Neural cell (in vitro differentiated cells): ENCODE data around the gene DNAH7. TPM values are rescaled to one million over a fixed set of nuclear protein-coding genes. Genes with fewer than 3 reads are reported as not detected.

Experiments
- H2AFZ ChIP-seq: fragments of 200-600, 300-800 bp; sonication (generic), shearing (Covaris generic); 2 replicates; pipeline ENCODE4 v1.6.0; 2014; ENCODE audit warnings: low read depth, mild to moderate bottlenecking, antibody characterized with exemption, low read length, moderate library complexity
- H3F3A ChIP-seq: fragments of 200-600 bp; shearing (Covaris generic); 2 replicates; pipeline ENCODE4 v1.6.1; 2016; ENCODE audit warnings: mild to moderate bottlenecking, moderate library complexity, mixed read lengths, antibody characterized with exemption, low read length; ENCODE audit not compliant: insufficient read depth, poor library complexity, severe bottlenecking
- H3K27ac ChIP-seq: fragments of 200-600, 300-800 bp; sonication (generic), shearing (Covaris generic); 2 replicates; pipeline ENCODE4 v1.5.1; 2014; ENCODE audit warnings: mild to moderate bottlenecking, low read length, moderate library complexity
- H3K27me3 ChIP-seq: fragments of 300-800, 200-600 bp; sonication (generic), shearing (Covaris generic); 2 replicates; pipeline ENCODE4 v1.6.0; 2014; ENCODE audit warnings: mild to moderate bottlenecking, low read depth, low read length, moderate library complexity; ENCODE audit not compliant: insufficient read depth
- H3K36me3 ChIP-seq: fragments of 300-800, 200-600 bp; sonication (generic), shearing (Covaris generic); 2 replicates; pipeline ENCODE4 v1.5.1; 2014; ENCODE audit warnings: mild to moderate bottlenecking, antibody characterized with exemption, low read length, moderate library complexity; ENCODE audit not compliant: insufficient read depth
- H3K4me2 ChIP-seq: fragments of 300-800, 200-600 bp; sonication (generic), shearing (Covaris generic); 2 replicates; pipeline ENCODE4 v1.6.0; 2014; ENCODE audit warnings: mild to moderate bottlenecking, low read length
- H3K4me3 ChIP-seq: fragments of 300-800, 200-600 bp; sonication (generic), shearing (Covaris generic); 2 replicates; pipeline ENCODE4 v1.5.1; 2014; ENCODE audit warnings: mild to moderate bottlenecking, low read length, moderate library complexity
- H3K79me2 ChIP-seq: fragments of 200-600 bp; shearing (Covaris generic); replicated peaks from 2 replicates; pipeline ENCODE4 v1.6.0; 2014; ENCODE audit warnings: mild to moderate bottlenecking, low read length, moderate library complexity; ENCODE audit not compliant: insufficient read depth
- H3K9ac ChIP-seq: fragments of 300-800, 200-600 bp; sonication (generic), shearing (Covaris generic); 2 replicates; pipeline ENCODE4 v1.6.1; 2016; ENCODE audit warnings: mild to moderate bottlenecking, low read length, mixed read lengths
- H3K9me2 ChIP-seq: fragments of 200-600 bp; shearing (Covaris generic); 2 replicates; pipeline ENCODE4 v1.6.1; 2016; ENCODE audit warnings: mild to moderate bottlenecking, low read length, mixed read lengths; ENCODE audit not compliant: insufficient read depth
- H3K9me3 ChIP-seq: fragments of 200-600, 300-800 bp; sonication (generic), shearing (Covaris generic); 2 replicates; pipeline ENCODE4 v1.6.1; 2016; ENCODE audit warnings: mild to moderate bottlenecking, mixed run types, low read length, moderate library complexity, mixed read lengths
- H4K20me1 ChIP-seq: fragments of 200-600 bp; shearing (Covaris generic); 2 replicates; pipeline ENCODE4 v1.6.1; 2016; ENCODE audit warnings: mild to moderate bottlenecking, mixed run types; ENCODE audit not compliant: insufficient read depth
- EP300 ChIP-seq: fragments of 450-650 bp; conservative IDR thresholded peaks from 2 replicates; pipeline ENCODE4 v1.6.1; 2014; ENCODE audit warnings: antibody characterized with exemption, mild to moderate bottlenecking, moderate library complexity; ENCODE audit not compliant: poor library complexity, severe bottlenecking
- EZH2 ChIP-seq: fragments of 200-600, 300-800 bp; shearing (Covaris generic), sonication (generic); IDR thresholded peaks from 2 replicates; pipeline ENCODE4 v1.6.1; 2014; ENCODE audit warnings: antibody characterized with exemption, low read length, borderline replicate concordance, mild to moderate bottlenecking; ENCODE audit not compliant: insufficient read depth, poor library complexity, severe bottlenecking
- MXI1 ChIP-seq: fragments of 450-650 bp; conservative IDR thresholded peaks from 2 replicates; pipeline ENCODE4 v1.6.1; 2014; ENCODE audit warnings: antibody characterized with exemption, mild to moderate bottlenecking; ENCODE audit not compliant: poor library complexity, severe bottlenecking
- POLR2AphosphoS5 ChIP-seq: IDR thresholded peaks from 2 replicates; pipeline ENCODE4 v1.6.1; 2012
- RAD21 ChIP-seq: fragments of 450-650 bp; conservative IDR thresholded peaks from 2 replicates; pipeline ENCODE4 v1.6.1; 2014; ENCODE audit warnings: antibody characterized with exemption, mild to moderate bottlenecking, moderate library complexity
- SMC3 ChIP-seq: fragments of 450-650 bp; conservative IDR thresholded peaks from 2 replicates; pipeline ENCODE4 v1.6.1; 2014; ENCODE audit warnings: antibody characterized with exemption, mild to moderate bottlenecking, moderate library complexity; ENCODE audit not compliant: poor library complexity
- TAF1 ChIP-seq: IDR thresholded peaks from 2 replicates; pipeline ENCODE4 v1.6.1; 2012; ENCODE audit warnings: low read depth
- polyA plus RNA-seq: library from polyadenylated mRNA; depleted of rRNA; stranded (reverse); fragments of >200 nt; gene quantifications from 2 replicates; pipeline ENCODE4 v1.2.3, GENCODE V29; 2014
- TF ChIP-seq, protein P1 (sequence below): fragments of 450-650 bp; IDR thresholded peaks from 2 replicates; pipeline ENCODE4 v1.5.1; 2014; ENCODE audit warnings: antibody characterized with exemption, mild to moderate bottlenecking, moderate library complexity; ENCODE audit not compliant: poor library complexity, severe bottlenecking
- TF ChIP-seq, protein P2 (sequence below): IDR thresholded peaks from 2 replicates; pipeline ENCODE4 v1.6.1; 2012; ENCODE audit warnings: borderline replicate concordance

The DNAH7 gene
- polyA plus RNA-seq, 1 donor from 2014 or later = 0.67 TPM

DNA sequence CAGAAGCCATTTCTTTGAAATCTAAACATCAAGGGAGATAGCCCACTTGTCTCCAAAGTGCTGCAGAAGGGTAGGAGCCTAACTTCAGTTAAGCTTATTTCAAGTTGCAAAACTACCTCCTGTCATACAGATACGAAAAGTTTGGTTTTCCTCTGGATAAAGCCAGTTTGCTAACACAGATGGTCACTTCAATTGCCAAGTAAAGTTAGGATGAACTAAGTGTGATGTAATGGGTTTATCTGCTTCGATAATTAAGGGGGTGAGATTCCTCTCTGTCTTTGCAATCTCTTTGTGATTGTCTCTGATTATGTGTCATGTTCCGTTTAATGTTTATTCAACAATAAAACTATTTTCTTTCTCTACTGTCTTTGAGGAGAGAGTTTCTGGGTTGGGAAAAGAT lies 255.2 kb downstream of the DNAH7 start:
- H4K20me1 ChIP-seq = no peaks in the 10 kb centered on the region
- no peak overlapping the region for H3K4me3 ChIP-seq
- H3K9me2 ChIP-seq = no peaks in the 10 kb centered on the region
- no peak overlapping the region for H3K9ac ChIP-seq
- TF ChIP-seq, protein P1, sequence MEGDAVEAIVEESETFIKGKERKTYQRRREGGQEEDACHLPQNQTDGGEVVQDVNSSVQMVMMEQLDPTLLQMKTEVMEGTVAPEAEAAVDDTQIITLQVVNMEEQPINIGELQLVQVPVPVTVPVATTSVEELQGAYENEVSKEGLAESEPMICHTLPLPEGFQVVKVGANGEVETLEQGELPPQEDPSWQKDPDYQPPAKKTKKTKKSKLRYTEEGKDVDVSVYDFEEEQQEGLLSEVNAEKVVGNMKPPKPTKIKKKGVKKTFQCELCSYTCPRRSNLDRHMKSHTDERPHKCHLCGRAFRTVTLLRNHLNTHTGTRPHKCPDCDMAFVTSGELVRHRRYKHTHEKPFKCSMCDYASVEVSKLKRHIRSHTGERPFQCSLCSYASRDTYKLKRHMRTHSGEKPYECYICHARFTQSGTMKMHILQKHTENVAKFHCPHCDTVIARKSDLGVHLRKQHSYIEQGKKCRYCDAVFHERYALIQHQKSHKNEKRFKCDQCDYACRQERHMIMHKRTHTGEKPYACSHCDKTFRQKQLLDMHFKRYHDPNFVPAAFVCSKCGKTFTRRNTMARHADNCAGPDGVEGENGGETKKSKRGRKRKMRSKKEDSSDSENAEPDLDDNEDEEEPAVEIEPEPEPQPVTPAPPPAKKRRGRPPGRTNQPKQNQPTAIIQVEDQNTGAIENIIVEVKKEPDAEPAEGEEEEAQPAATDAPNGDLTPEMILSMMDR = no peak
- TF ChIP-seq POLR2AphosphoS5 = no peak
- no peak for TF ChIP-seq EZH2
- no peak for TF ChIP-seq RAD21
- TF ChIP-seq SMC3 = no peak
- no peak for TF ChIP-seq TAF1
- no peaks in the 10 kb centered on the region for H3F3A ChIP-seq
- H2AFZ ChIP-seq = no peak overlapping the region
- no peaks in the 10 kb centered on the region for H3K27me3 ChIP-seq
- no peak overlapping the region for H3K4me2 ChIP-seq
- H3K9me3 ChIP-seq = no peaks in the 10 kb centered on the region
- no peak overlapping the region for H3K27ac ChIP-seq
- no peaks in the 10 kb centered on the region for H3K79me2 ChIP-seq
- no peaks in the 10 kb centered on the region for H3K36me3 ChIP-seq

DNA sequence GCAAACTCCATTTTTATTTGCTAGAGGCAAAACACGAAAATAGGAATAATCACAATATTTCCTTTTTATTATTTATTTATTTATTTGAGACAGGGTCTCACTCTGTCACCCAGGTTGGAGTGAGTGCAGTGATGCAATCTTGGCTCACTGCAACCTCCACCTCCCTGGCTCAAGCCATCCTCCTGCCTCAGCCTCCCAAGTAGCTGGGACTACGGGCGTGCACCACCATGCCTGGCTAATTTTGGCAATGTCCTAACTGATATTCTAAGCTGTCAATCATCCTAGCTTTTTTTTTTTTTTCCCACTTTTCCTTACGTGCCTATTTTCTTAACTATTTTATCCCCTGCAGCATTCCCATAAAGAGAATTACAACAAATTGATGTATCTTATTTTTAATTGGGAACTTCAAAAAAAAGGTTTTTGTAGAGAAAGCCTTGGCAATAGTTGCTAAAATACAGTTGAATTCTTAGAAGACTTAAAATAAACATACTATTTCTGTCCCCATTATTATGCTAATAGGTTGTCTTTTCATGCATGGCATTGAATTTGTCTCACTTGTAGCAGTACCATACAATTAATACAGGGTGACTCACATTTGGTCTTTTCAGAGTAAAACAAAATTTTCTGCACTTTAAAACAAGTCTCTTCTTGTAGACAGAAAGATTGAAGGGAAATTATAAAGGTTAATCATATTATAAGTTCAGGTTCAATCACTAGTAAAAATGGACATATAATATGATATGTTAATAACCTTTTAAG lies 258.1 kb downstream of the DNAH7 start:
- Histone ChIP-seq H3K9me3 (no peaks in the 10 kb centered on the region), H3K9ac (no peak overlapping the region), H3K9me2 (no peaks in the 10 kb centered on the region), H2AFZ (no peak overlapping the region), H3K79me2 (no peaks in the 10 kb centered on the region), H3K36me3 (no peaks in the 10 kb centered on the region), H3F3A (no peaks in the 10 kb centered on the region), H3K4me3 (no peak overlapping the region), H4K20me1 (no peaks in the 10 kb centered on the region), H3K27ac (no peak overlapping the region), H3K4me2 (no peak overlapping the region), H3K27me3 (no peaks in the 10 kb centered on the region)
- TF ChIP-seq SMC3 (no peak), EZH2 (no peak), MXI1 (no peak), RAD21 (no peak), POLR2AphosphoS5 (no peak), TAF1 (no peak), EP300 (no peak)
- TF ChIP-seq, protein P2, sequence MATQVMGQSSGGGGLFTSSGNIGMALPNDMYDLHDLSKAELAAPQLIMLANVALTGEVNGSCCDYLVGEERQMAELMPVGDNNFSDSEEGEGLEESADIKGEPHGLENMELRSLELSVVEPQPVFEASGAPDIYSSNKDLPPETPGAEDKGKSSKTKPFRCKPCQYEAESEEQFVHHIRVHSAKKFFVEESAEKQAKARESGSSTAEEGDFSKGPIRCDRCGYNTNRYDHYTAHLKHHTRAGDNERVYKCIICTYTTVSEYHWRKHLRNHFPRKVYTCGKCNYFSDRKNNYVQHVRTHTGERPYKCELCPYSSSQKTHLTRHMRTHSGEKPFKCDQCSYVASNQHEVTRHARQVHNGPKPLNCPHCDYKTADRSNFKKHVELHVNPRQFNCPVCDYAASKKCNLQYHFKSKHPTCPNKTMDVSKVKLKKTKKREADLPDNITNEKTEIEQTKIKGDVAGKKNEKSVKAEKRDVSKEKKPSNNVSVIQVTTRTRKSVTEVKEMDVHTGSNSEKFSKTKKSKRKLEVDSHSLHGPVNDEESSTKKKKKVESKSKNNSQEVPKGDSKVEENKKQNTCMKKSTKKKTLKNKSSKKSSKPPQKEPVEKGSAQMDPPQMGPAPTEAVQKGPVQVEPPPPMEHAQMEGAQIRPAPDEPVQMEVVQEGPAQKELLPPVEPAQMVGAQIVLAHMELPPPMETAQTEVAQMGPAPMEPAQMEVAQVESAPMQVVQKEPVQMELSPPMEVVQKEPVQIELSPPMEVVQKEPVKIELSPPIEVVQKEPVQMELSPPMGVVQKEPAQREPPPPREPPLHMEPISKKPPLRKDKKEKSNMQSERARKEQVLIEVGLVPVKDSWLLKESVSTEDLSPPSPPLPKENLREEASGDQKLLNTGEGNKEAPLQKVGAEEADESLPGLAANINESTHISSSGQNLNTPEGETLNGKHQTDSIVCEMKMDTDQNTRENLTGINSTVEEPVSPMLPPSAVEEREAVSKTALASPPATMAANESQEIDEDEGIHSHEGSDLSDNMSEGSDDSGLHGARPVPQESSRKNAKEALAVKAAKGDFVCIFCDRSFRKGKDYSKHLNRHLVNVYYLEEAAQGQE = no peak
- TF ChIP-seq, protein P1 = no peak
